K562 (cell line): Measurements from ENCODE around the gene ATP5MG. TPM values are rescaled to one million over a fixed set of nuclear protein-coding genes. Genes with fewer than 3 reads are reported as not detected.
A peak's percentile ranks its signal among the peaks of the same experiment; 100 is the strongest.

Source experiments
- ARID2 ChIP-seq: fragments of 450-650 bp; IDR thresholded peaks from 2 replicates; pipeline ENCODE4 v1.6.1; 2017; ENCODE audit warnings: antibody characterized with exemption, mild to moderate bottlenecking
- LARP7 ChIP-seq: fragments of 450-650 bp; IDR thresholded peaks from 2 replicates; pipeline ENCODE4 v1.6.1; 2016
- MGA ChIP-seq: fragments of 450-650 bp; IDR thresholded peaks from 2 replicates; pipeline ENCODE4 v1.6.1; 2016; ENCODE audit warnings: mild to moderate bottlenecking, moderate library complexity
- NCOA6 ChIP-seq: fragments of 450-650 bp; IDR thresholded peaks from 2 replicates; pipeline ENCODE4 v1.6.1; 2017; ENCODE audit warnings: mild to moderate bottlenecking
- RAD21 ChIP-seq, 2 experiments: fragments of 250-450 bp in 1 of 2; fragments of 450-650 bp in 1 of 2; sonication (Bioruptor Pico) in 1 of 2; formaldehyde crosslinking in 1 of 2; IDR thresholded peaks in 1 of 2; conservative IDR thresholded peaks in 1 of 2; 2 replicates each; pipeline versions ENCODE4 v1.4.0 to v1.8.0; 2020 to 2022; ENCODE audit warnings: mild to moderate bottlenecking in 2 of 2, moderate library complexity in 1 of 2
- RBM14 ChIP-seq: fragments of 200-400 bp; formaldehyde crosslinking; IDR thresholded peaks from 2 replicates; pipeline ENCODE4 v1.6.1; 2018; ENCODE audit warnings: low read depth, mild to moderate bottlenecking, low read length, moderate library complexity, borderline replicate concordance; ENCODE audit not compliant: insufficient read depth
- RBM17 ChIP-seq: fragments of 200-400 bp; formaldehyde crosslinking; IDR thresholded peaks from 2 replicates; pipeline ENCODE4 v1.6.1; 2017; ENCODE audit warnings: low read depth, mild to moderate bottlenecking, low read length, borderline replicate concordance
- RBM22 ChIP-seq: fragments of 200-400 bp; formaldehyde crosslinking; IDR thresholded peaks from 2 replicates; pipeline ENCODE4 v1.6.1; 2018; ENCODE audit warnings: low read length, low read depth; ENCODE audit not compliant: poor library complexity, severe bottlenecking
- TAL1 ChIP-seq: fragments of 450-650 bp; IDR thresholded peaks from 2 replicates; pipeline ENCODE4 v1.6.1; 2016; ENCODE audit warnings: mild to moderate bottlenecking
- TEAD1 ChIP-seq, 2 experiments: fragments of 450-650 bp in 1 of 2; sonication (generic) in 1 of 2; formaldehyde crosslinking; IDR thresholded peaks; 2 replicates each; pipeline versions ENCODE4 v1.4.0 to v1.8.0; 2020 to 2022; ENCODE audit warnings: mild to moderate bottlenecking in 2 of 2, missing genetic modification reagents in 1 of 2
- THRB ChIP-seq: fragments of 450-650 bp; formaldehyde crosslinking; conservative IDR thresholded peaks from 2 replicates; pipeline ENCODE4 v1.4.0; 2022; ENCODE audit warnings: mild to moderate bottlenecking, missing genetic modification characterization
- ZNF436 ChIP-seq: fragments of 250-450, 450-650 bp; sonication (Bioruptor Pico); formaldehyde crosslinking; IDR thresholded peaks from 2 replicates; pipeline ENCODE4 v1.7.0; 2020; ENCODE audit warnings: mild to moderate bottlenecking
- ZNF79 ChIP-seq: fragments of 250-450 bp; sonication (Bioruptor Pico); IDR thresholded peaks from 2 replicates; pipeline ENCODE4 v1.4.0; 2020; ENCODE audit warnings: low read depth, mild to moderate bottlenecking, moderate library complexity
- polyA plus RNA-seq, 8 experiments: library from polyadenylated mRNA; depleted of rRNA in 4 of 8; stranded (reverse) in 5 of 8; unstranded in 3 of 8; fragments of >200 nt; fragmentation: Nextera tagmentation in 2 of 8; fragmentation: Illumina TruSeq in 1 of 8; extraction: Ambion mirVana in 2 of 8; extraction: Trizol in 1 of 8; gene quantifications; 2 replicates each; pipeline versions ENCODE4 v1.2.1 to v1.2.3, GENCODE V29; 2011 to 2014; ENCODE audit warnings: inconsistent platforms in 1 of 8, missing spikeins in 1 of 8
- total RNA-seq, 7 experiments: library from RNA; depleted of rRNA in 6 of 7; stranded (reverse); fragments of >200 nt in 6 of 7; fragmentation: Illumina TruSeq in 2 of 7; extraction: Trizol in 2 of 7; gene quantifications; 2 replicates each; pipeline versions ENCODE4 v1.2.1 to v1.2.3, GENCODE V29; 2011 to 2021; ENCODE audit warnings: low replicate concordance in 1 of 7

Gene ATP5MG
- total and polyA plus RNA-seq, 9 of the 15 experiments (the other 6 are each of a cell fraction or from before 2014, with no cell fraction given): 301 to 2,138 (median 434) TPM

- peak; percentile 79 for TF ChIP-seq MGA
- 0 out of 2 replicates have a peak, but pooled peaks have one; percentile 82 for TF ChIP-seq RBM14
- no peak for TF ChIP-seq THRB (CRISPR knock-in tag)
- TF ChIP-seq LARP7: peak; percentile 28; the same call in 1 of the 2 replicates
- TF ChIP-seq RAD21 (CRISPR knock-in tag; conservative IDR thresholded peaks at IDR 0.05 in 1 of 2, IDR thresholded peaks at IDR 0.05 in 1 of 2): no peak
- peak; percentile 37 to 64; a peak in 1 of 4 replicates for TF ChIP-seq TEAD1 (CRISPR knock-in tag; IDR thresholded peaks at IDR 0.05)
- TF ChIP-seq NCOA6: peak; percentile 75; the same call in 1 of the 2 replicates
- TF ChIP-seq RBM17: peak; percentile 69; the same call in 1 of the 2 replicates
- no peak for TF ChIP-seq ZNF79 (CRISPR knock-in tag)
- no peak for TF ChIP-seq ARID2
- TF ChIP-seq RBM22: peak; percentile 73
- TF ChIP-seq ZNF436 (CRISPR knock-in tag): no peak
- TF ChIP-seq TAL1: no peak
Observed at GRCh38 chr11:118435893-118436624, 34.7 kb downstream of the ATP5MG start, which contains the start of gene KMT2A (continued).
